Subcutaneous adipose tissue (tissue), 4 donors: ENCODE results near the gene ENTPD8. TPM values are rescaled to one million over a fixed set of nuclear protein-coding genes. Genes with fewer than 3 reads are reported as not detected.

Experiments
- total RNA-seq, 4 donors: library from RNA; depleted of rRNA; stranded (reverse); fragments of >200 nt; gene quantifications; one replicate each; pipeline ENCODE4 v1.1.0, GENCODE V29; 2016
- TF ChIP-seq, protein P1 (sequence below): fragments of 450-650 bp; IDR thresholded peaks from one replicate; pipeline ENCODE4 v1.5.1; 2016; ENCODE audit warnings: low read depth, mild to moderate bottlenecking, control low read depth, antibody characterized with exemption, moderate library complexity

ENTPD8 gene
- total RNA-seq, 4 donors from 2014 or later: not detected

DNA sequence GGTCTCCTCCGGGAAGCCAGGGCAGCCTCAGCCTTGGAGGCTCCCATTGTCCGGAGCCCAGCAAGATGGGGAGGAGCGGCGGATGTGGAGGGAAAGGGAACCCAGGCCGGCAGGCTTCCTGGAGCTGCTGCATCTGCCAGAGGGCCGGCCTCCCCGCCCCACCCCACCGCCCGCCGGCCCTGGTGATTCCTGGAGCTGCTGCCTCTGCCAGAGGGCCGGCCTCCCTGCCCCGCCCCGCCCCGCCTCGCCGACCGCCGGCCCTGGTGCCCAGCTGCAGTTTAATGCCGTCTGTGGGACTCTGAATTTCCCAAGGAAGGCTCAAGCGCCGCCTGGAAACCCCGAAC lies 49.8 kb downstream of the ENTPD8 start:
- TF ChIP-seq, protein P1, sequence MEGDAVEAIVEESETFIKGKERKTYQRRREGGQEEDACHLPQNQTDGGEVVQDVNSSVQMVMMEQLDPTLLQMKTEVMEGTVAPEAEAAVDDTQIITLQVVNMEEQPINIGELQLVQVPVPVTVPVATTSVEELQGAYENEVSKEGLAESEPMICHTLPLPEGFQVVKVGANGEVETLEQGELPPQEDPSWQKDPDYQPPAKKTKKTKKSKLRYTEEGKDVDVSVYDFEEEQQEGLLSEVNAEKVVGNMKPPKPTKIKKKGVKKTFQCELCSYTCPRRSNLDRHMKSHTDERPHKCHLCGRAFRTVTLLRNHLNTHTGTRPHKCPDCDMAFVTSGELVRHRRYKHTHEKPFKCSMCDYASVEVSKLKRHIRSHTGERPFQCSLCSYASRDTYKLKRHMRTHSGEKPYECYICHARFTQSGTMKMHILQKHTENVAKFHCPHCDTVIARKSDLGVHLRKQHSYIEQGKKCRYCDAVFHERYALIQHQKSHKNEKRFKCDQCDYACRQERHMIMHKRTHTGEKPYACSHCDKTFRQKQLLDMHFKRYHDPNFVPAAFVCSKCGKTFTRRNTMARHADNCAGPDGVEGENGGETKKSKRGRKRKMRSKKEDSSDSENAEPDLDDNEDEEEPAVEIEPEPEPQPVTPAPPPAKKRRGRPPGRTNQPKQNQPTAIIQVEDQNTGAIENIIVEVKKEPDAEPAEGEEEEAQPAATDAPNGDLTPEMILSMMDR: no peak

DNA sequence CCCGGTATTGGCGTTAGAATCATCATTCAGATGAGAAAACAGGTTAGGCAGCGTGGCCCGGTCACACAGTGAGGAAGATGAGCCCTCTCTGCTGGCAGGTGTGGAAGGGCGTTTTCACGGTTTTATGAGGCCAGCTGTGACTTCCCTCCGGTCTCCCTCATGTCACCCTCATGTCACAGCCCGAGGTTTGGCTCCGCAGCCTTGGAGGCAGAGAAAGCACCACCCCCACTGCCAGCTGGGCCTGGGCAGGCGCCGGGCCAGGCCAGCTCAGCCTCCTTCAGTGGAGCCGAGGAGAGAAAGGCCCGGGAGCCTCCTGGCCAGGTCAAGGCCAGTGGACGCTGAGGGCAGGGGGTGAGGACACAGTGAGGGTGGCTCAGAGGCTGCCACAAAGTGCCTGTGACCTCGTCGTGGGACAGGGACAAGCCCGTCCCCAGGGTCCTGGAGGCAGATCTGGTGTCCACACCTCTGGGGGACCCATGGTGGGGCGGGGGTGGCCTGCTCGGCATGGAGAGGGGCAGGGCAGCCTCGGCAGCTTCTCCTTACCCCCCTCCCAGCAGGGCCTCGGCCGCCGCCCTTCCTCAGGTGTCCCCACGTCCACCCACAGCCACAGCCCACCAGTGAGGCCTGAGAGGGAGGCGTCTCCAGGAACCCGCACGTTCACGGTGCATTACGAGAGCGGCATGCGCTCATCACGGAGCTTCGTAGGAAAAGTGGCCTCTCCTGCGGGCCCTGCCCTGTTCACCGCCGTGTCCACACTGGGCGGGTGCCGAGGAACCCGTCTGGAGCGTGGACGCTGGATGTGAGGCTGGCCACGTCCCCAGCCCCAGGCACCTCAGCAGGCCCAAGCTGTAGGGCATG lies 50.4 kb downstream of the ENTPD8 start:
- TF ChIP-seq, protein P1: no peak

DNA sequence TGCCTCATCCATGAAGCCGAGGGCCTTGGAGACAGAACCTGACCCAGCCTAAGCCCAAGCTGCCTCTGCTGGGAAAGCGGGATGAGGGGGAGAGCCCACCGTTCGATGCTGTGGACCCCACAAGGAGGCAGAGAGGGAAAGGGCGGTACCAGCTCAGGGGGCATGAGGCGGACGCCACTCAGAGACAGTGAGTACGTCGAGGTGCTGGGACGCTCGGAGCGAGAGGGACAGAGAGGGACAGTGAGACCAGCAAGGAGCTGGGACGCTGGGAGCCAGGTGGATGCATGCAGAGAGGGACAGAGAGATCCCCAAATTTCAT lies 51.8 kb downstream of the ENTPD8 start:
- TF ChIP-seq, protein P1: no peak

DNA sequence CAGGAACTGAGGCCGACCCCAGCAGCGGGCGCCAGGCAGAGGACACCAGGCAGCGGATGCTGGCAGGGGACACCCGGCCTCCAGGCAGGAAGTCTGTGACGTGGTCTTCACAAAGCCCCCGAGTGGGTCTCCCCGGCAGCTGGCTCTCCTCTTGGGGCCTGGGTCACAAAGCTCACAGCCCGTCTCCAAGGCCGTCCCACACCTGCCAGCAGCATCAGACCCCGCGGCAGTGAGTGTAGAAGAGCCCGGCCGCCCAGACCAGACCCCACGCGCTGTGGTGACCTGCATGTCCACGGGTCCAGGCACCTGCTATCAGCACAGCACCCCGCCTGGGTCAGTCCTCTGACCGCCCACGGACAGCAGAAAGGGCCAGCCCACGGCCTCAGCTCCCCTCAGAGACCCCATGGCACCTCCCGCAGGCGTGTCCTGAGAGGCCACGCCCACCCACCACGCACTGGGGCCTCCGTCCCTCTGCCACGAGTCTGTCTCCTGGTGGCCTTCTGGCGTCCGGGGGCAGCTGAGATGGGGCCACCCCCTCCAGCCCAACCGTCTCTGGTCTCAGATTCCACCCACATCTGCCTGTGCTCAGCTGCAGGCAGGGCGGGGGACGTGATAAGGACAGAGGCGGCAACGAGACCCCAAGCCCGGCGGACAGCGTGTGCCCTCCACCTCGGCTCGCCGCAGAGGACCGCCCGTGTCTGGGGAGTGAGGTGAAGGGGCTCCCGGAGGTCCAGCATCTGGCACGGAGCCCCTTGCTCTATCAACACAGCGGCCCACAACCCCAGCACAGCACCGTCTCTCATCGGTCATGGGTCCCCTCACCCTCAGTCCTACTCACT lies 52.3 kb downstream of the ENTPD8 start:
- TF ChIP-seq, protein P1: no peak

DNA sequence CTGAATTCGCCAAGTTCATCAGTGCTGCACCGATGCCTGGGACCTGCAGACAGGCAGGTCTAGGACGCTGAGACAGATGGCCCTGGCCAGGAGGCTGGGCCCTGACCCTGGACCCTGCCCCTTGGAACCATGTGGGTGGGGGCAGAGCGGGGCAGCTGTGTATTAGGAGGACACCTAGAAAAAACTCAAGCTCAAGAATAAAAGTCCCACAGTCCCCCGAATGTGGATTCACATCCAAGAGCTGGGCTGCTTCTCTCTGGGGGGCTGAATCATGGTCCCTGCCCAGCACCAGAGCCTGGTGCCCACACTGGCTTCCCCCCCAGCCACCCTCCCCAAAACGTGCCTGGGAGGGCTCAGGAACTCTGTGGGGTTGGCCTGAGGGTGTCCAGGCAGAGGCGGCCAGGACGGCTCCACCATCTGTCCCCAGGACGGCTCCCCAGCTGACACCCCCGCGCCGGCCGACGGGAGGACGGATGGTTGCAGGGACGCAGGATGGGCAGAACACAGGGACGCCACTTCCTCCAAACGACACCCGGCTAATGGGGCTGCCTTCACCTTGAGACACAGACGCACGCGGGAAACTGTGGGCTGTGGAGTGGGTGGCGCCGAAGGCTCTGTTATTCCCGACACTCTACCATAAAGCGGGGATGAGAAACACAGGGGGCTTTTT lies 53.1 kb downstream of the ENTPD8 start:
- TF ChIP-seq, protein P1: no peak

DNA sequence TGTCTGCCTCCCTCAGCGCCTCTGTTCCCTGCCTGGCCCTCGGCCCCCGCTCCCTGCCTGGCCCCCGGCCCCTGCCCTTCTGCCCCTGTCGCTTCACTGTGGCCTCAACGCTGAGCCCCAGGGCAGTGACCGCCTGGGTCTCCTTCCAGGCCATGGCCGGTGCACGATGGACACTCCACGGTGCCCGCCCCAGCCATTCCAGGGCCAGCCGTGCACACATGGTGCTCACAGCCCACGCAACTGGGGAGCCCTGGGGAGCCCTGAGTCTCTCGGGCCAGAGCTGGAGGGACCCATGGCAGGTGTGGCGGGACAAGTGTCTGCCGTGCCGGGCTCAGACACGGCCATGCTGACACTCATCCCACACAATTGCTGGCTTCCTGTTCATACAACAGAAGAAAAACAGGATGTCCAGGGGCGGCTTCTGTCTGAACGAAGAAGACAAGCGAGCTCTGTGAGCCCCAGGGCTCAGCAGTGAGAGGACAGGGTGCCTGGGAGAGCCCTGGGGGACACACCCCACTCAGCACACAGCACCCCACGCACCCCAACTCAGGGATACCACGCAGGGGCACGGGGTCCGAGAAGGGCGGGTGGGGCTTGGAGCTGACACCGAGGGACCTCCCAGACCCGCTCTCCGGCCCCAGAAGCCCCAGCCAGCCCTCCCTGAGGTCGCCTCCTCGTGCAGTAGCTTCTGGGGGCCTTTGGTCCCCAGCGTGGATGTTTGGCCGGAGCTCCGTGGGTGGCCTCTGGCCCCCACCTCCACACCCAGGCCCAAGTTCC lies 53.9 kb downstream of the ENTPD8 start:
- TF ChIP-seq, protein P1: no peak
